ENCODE measurements around the gene ZNF669. TPM values are rescaled to one million over a fixed set of nuclear protein-coding genes. Genes with fewer than 3 reads are reported as not detected.

ZNF669 gene
- total RNA-seq, 4 donors from 2014 or later = 4.6 to 10.5 (median 5.8) TPM

Other genes starting within 250 kb of the ZNF669 start
- 100 to 1,000 TPM in 1 of 4 donors, 10 to 100 TPM in 3; 32.2 to 106 (median 38.2) TPM for gene AHCTF1, start 172.4 kb downstream of the ZNF669 start, total RNA-seq
- under 1 TPM in 1 of 4 donors, not detected in 3; 0.70 TPM for gene ZNF695, start 96.3 kb downstream of the ZNF669 start, total RNA-seq
- 1 to 10 TPM; 2.1 to 4.3 (median 2.5) TPM for gene ZNF670, start 25.5 kb downstream of the ZNF669 start, total RNA-seq
- 10 to 100 TPM; 12.6 to 15.1 (median 14.4) TPM for gene ZNF124, start 67.7 kb upstream of the ZNF669 start, total RNA-seq
- gene VN1R5, start 151.7 kb upstream of the ZNF669 start, total RNA-seq = not detected
- gene ZNF496, start 227.5 kb upstream of the ZNF669 start, total RNA-seq = 10 to 100 TPM; 17.5 to 45.7 (median 21.2) TPM